Left lung (tissue), 10 donors: ENCODE results near the gene ZC3H6. TPM values are rescaled to one million over a fixed set of nuclear protein-coding genes. Genes with fewer than 3 reads are reported as not detected.

Experiments used
- ATAC-seq: fragments of 200-7000 bp; cut with Tn5 transposase; one replicate; pipeline ENCODE4 v1.9.1; 2020; ENCODE audit warnings: moderate library complexity
- DNase-seq, 4 donors: peaks; one replicate each; pipeline ENCODE4 v3.0.0-alpha.2; 2013 to 2020
- H3K27ac ChIP-seq, 2 donors: fragments of 200-600 bp; sonication (generic) in 1 of 2; one replicate each; pipeline versions ENCODE4 v1.5.0 to v1.8.0; 2020 to 2021
- H3K27me3 ChIP-seq, 2 donors: fragments of 200-600 bp; sonication (generic) in 1 of 2; one replicate each; pipeline versions ENCODE4 v1.5.0 to v1.8.0; 2020 to 2021
- H3K36me3 ChIP-seq, 2 donors: fragments of 200-600 bp; sonication (generic) in 1 of 2; one replicate each; pipeline versions ENCODE4 v1.5.0 to v1.8.0; 2020 to 2021
- H3K4me1 ChIP-seq, 2 donors: fragments of 200-600 bp; one replicate each; pipeline ENCODE4 v1.8.0; 2021
- H3K4me3 ChIP-seq, 2 donors: fragments of 200-600 bp; sonication (generic) in 1 of 2; one replicate each; pipeline versions ENCODE4 v1.5.0 to v1.8.0; 2020 to 2021; ENCODE audit warnings: mild to moderate bottlenecking in 1 of 2
- H3K9me3 ChIP-seq, 2 donors: fragments of 200-600 bp; sonication (generic) in 1 of 2; one replicate each; pipeline versions ENCODE4 v1.5.0 to v1.8.0; 2020 to 2021
- CTCF ChIP-seq, 2 donors: fragments of 200-600 bp; sonication (generic) in 1 of 2; IDR thresholded peaks; one replicate each; pipeline versions ENCODE4 v1.5.0 to v1.8.0; 2021; ENCODE audit warnings: antibody characterized with exemption in 2 of 2
- intact Hi-C, 2 donors: fragments of 100-400 bp; cut with DNase I; formaldehyde crosslinking; loops; one replicate each; pipeline versions ENCODE4 v1.11.2 to v1.14.2; 2022
- polyA plus RNA-seq, 6 donors: library from polyadenylated mRNA; unstranded; fragments of 120-200 nt; gene quantifications; one replicate each; pipeline ENCODE4 v1.2.1, GENCODE V29; 2013; ENCODE audit not compliant: insufficient read length in 6 of 6
- total RNA-seq, 2 donors: library from RNA; stranded (reverse); fragmentation: NEBNext Ultra II Directional; extraction: Animal tissue kit (Norgen Biotek cat#: 25700); gene quantifications; one replicate each; pipeline ENCODE4 v1.2.1, GENCODE V29; 2021
- donor health status: DM: no; HTN: yes; CAD: no.
- donor health status: DM: no; HTN: no; CAD: no.

ZC3H6 gene
- total and polyA plus RNA-seq, 8 donors = 8.2 to 11.9 (median 9.8) TPM

- ATAC-seq (no peak), DNase-seq (no peak)
- Histone ChIP-seq H3K4me1 (no peaks in the 10 kb centered on the region), H3K27me3 (no peaks in the 10 kb centered on the region), H3K27ac (no peak overlapping the region), H3K9me3 (no peaks in the 10 kb centered on the region), H3K4me3 (no peak overlapping the region), H3K36me3 (no peaks in the 10 kb centered on the region)
- no peak for TF ChIP-seq CTCF (IDR thresholded peaks at IDR 0.05)
- intact Hi-C loops = no loop called here
These were observed 14.7 kb downstream of the ZC3H6 start for GRCh38 chr2:112290088-112290487.

- no peaks in the 10 kb centered on the region for H3K36me3 ChIP-seq
- no peak overlapping the region for H3K27ac ChIP-seq
- no peaks in the 10 kb centered on the region for H3K4me1 ChIP-seq
- H3K9me3 ChIP-seq = no peaks in the 10 kb centered on the region
- no peak overlapping the region for H3K4me3 ChIP-seq
- no peak for TF ChIP-seq CTCF (IDR thresholded peaks at IDR 0.05)
- no peak for DNase-seq
- no peak for ATAC-seq
- intact Hi-C loops = no loop called here
- no peaks in the 10 kb centered on the region for H3K27me3 ChIP-seq
These were observed 15.3 kb downstream of the ZC3H6 start for GRCh38 chr2:112290648-112291047.

- no peaks in the 10 kb centered on the region for H3K9me3 ChIP-seq
- H3K27ac ChIP-seq = no peak overlapping the region
- TF ChIP-seq CTCF (IDR thresholded peaks at IDR 0.05) = no peak
- H3K4me1 ChIP-seq = no peaks in the 10 kb centered on the region
- H3K36me3 ChIP-seq = no peaks in the 10 kb centered on the region
- intact Hi-C loops = no loop called here
- H3K27me3 ChIP-seq = no peaks in the 10 kb centered on the region
- H3K4me3 ChIP-seq = no peak overlapping the region
- DNase-seq (no peak), ATAC-seq (no peak)
These were observed 18.4 kb downstream of the ZC3H6 start for GRCh38 chr2:112293636-112294401.

GRCh38 chr2:112295407-112296078, 20.1 kb downstream of the ZC3H6 start:
- Histone ChIP-seq H3K4me1 (no peaks in the 10 kb centered on the region), H3K27ac (no peak overlapping the region), H3K27me3 (no peaks in the 10 kb centered on the region), H3K36me3 (no peaks in the 10 kb centered on the region), H3K4me3 (no peak overlapping the region), H3K9me3 (no peaks in the 10 kb centered on the region)
- ATAC-seq (no peak), DNase-seq (no peak)
- intact Hi-C loops = no loop called here
- TF ChIP-seq CTCF (IDR thresholded peaks at IDR 0.05) = no peak

- no peaks in the 10 kb centered on the region for H3K36me3 ChIP-seq
- H3K9me3 ChIP-seq = no peaks in the 10 kb centered on the region
- H3K4me1 ChIP-seq = no peaks in the 10 kb centered on the region
- H3K4me3 ChIP-seq = no peak overlapping the region
- DNase-seq (no peak), ATAC-seq (no peak)
- H3K27ac ChIP-seq = no peak overlapping the region
- intact Hi-C loops = no loop called here
- TF ChIP-seq CTCF (IDR thresholded peaks at IDR 0.05) = no peak
- no peaks in the 10 kb centered on the region for H3K27me3 ChIP-seq
These were observed 21.0 kb downstream of the ZC3H6 start for GRCh38 chr2:112296407-112296806.
